HepG2 (cell line): ENCODE results near the gene ACSM5. TPM values are rescaled to one million over a fixed set of nuclear protein-coding genes. Genes with fewer than 3 reads are reported as not detected.

Source experiments
- ATRX ChIP-seq: sonication (generic); formaldehyde crosslinking; IDR thresholded peaks from 2 replicates; pipeline ENCODE4 v1.4.0; 2020; ENCODE audit warnings: missing genetic modification reagents, borderline replicate concordance
- ERF ChIP-seq: IDR thresholded peaks from 2 replicates; pipeline ENCODE4 v1.6.1; 2018; ENCODE audit warnings: missing biosample characterization, missing genetic modification reagents
- IKZF1 ChIP-seq: fragments of 450-650 bp; IDR thresholded peaks from 2 replicates; pipeline ENCODE4 v1.7.1; 2016
- IKZF5 ChIP-seq: IDR thresholded peaks from 2 replicates; pipeline ENCODE4 v1.6.1; 2018; ENCODE audit warnings: missing genetic modification reagents, mild to moderate bottlenecking, missing compliant biosample characterization
- KLF16 ChIP-seq, 2 experiments: sonication (generic) in 1 of 2; formaldehyde crosslinking in 1 of 2; IDR thresholded peaks; 2 replicates each; pipeline versions ENCODE4 v1.6.1 to v1.8.0; 2016 to 2023; ENCODE audit warnings: missing genetic modification reagents in 2 of 2, missing compliant biosample characterization in 1 of 2
- KMT2B ChIP-seq: IDR thresholded peaks from 2 replicates; pipeline ENCODE4 v1.6.1; 2016; ENCODE audit warnings: missing genetic modification reagents, missing compliant biosample characterization
- MTA1 ChIP-seq: sonication (generic); formaldehyde crosslinking; IDR thresholded peaks from 2 replicates; pipeline ENCODE4 v1.4.0; 2020; ENCODE audit warnings: missing genetic modification reagents, mild to moderate bottlenecking, borderline replicate concordance
- MXD4 ChIP-seq: IDR thresholded peaks from 2 replicates; pipeline ENCODE4 v1.6.1; 2016; ENCODE audit warnings: mild to moderate bottlenecking, missing biosample characterization, missing genetic modification reagents
- NFYC ChIP-seq: IDR thresholded peaks from 2 replicates; pipeline ENCODE4 v1.6.1; 2016; ENCODE audit warnings: missing genetic modification reagents, missing compliant biosample characterization
- NR2C2 ChIP-seq: sonication (generic); formaldehyde crosslinking; IDR thresholded peaks from 2 replicates; pipeline ENCODE4 v1.4.0; 2020; ENCODE audit warnings: missing genetic modification reagents, mild to moderate bottlenecking, moderate library complexity, borderline replicate concordance
- U2AF2 ChIP-seq: fragments of 200-400 bp; formaldehyde crosslinking; IDR thresholded peaks from 2 replicates; pipeline ENCODE4 v1.6.1; 2017; ENCODE audit warnings: low read depth, mild to moderate bottlenecking, low read length
- ZBTB20 ChIP-seq: sonication (generic); formaldehyde crosslinking; IDR thresholded peaks from 2 replicates; pipeline ENCODE4 v1.8.1; 2023; ENCODE audit warnings: missing genetic modification reagents, low read depth, mild to moderate bottlenecking, borderline replicate concordance
- ZNF441 ChIP-seq: sonication (generic); formaldehyde crosslinking; IDR thresholded peaks from 2 replicates; pipeline ENCODE4 v1.7.0; 2021; ENCODE audit warnings: missing genetic modification reagents, borderline replicate concordance
- ZNF446 ChIP-seq: sonication (generic); formaldehyde crosslinking; IDR thresholded peaks from 2 replicates; pipeline ENCODE4 v1.5.0; 2020; ENCODE audit warnings: mild to moderate bottlenecking, missing genetic modification reagents
- ZNF713 ChIP-seq: sonication (generic); formaldehyde crosslinking; IDR thresholded peaks from 2 replicates; pipeline ENCODE4 v1.4.0; 2020; ENCODE audit warnings: mild to moderate bottlenecking, missing genetic modification reagents
- ZNF720 ChIP-seq: sonication (generic); formaldehyde crosslinking; IDR thresholded peaks from 2 replicates; pipeline ENCODE4 v1.4.0; 2020; ENCODE audit warnings: missing genetic modification reagents
- ZNF788 ChIP-seq: sonication (generic); formaldehyde crosslinking; IDR thresholded peaks from 2 replicates; pipeline ENCODE4 v1.5.0; 2020; ENCODE audit warnings: mild to moderate bottlenecking, missing genetic modification reagents, borderline replicate concordance
- polyA plus RNA-seq, 8 experiments: library from polyadenylated mRNA; depleted of rRNA in 3 of 8; stranded (reverse) in 7 of 8; unstranded in 1 of 8; fragments of >200 nt; fragmentation: Illumina TruSeq in 4 of 8; extraction: Trizol in 4 of 8; gene quantifications; 2 replicates each; pipeline versions ENCODE4 v1.2.1 to v1.2.3, GENCODE V29; 2011 to 2016; ENCODE audit warnings: low read depth in 4 of 8, missing spikeins in 1 of 8, mixed read lengths in 1 of 8; ENCODE audit not compliant: insufficient read depth in 1 of 8
- total RNA-seq, 5 experiments: library from RNA; depleted of rRNA; stranded (reverse); fragments of >200 nt; fragmentation: Illumina TruSeq; extraction: Trizol; gene quantifications; 2 replicates each; pipeline ENCODE4 v1.2.3, GENCODE V29; 2016; ENCODE audit warnings: low read depth in 1 of 5
- TF ChIP-seq, protein P1 (sequence below): IDR thresholded peaks from 2 replicates; pipeline ENCODE4 v1.6.1; 2016; ENCODE audit warnings: mild to moderate bottlenecking, missing biosample characterization, missing genetic modification reagents
- TF ChIP-seq, protein P2 (sequence below): sonication (generic); formaldehyde crosslinking; IDR thresholded peaks from 2 replicates; pipeline ENCODE4 v1.8.1; 2022; ENCODE audit warnings: low read depth, mild to moderate bottlenecking, missing genetic modification reagents
- TF ChIP-seq, protein P3 (sequence below): sonication (generic); formaldehyde crosslinking; IDR thresholded peaks from 2 replicates; pipeline ENCODE4 v1.5.1; 2020; ENCODE audit warnings: mild to moderate bottlenecking, missing genetic modification reagents

ACSM5 gene
- total and polyA plus RNA-seq, 2 of the 13 experiments (the other 11 are each of a cell fraction or from before 2014, with no cell fraction given), result 9.1 to 15.0 TPM

DNA sequence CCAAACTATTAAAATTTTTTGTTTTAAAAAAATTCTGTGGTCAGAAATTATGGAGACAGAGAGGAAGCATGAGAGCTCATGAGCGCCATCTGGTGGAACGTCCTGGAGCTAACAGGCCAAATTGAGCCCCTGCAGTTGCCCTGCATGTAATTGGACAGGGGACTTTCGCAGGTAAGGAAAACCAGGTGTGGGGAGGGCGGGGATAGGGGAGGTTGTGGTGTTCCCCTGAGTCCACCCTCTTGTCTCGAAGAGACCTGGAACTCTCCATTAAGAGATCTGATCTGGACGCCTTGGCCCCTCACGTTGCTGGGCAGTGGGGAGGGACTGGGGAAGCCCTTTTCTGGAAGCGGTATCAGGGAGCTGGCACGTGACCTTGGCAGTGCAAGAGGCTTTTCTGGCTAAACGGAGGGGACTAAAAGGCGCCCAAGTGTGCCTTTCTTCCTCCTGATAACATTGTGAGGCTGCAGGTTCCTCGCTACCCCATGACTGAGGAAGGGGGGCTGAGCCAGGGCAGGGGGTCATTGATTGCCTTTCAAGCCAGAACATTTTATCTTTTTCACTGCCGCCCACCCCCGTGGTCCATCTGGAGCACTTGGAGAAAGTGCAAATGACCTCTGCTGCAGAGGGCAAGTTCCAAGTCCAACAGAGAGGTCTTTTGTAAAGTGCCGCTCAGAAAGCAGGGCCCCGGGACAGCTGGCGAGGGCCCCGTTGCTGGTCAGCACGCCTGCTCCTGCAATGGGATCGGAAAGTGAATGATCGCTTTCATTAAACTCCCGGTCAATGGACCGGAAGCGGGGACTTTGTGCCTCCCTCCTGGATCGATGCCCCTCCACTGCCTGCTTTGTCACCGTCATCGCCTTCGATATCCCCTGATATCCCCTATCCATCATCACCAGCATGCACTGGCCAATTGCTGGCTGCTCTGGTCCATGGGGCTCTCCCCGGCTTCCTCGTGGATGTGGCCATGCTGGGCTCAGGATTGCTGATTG is 23.2 kb upstream of the ACSM5 start (continued):
- TF ChIP-seq ZNF720 (CRISPR knock-in tag) (no peak), IKZF1 (no peak), IKZF5 (CRISPR knock-in tag) (peak; percentile 40; the same call in 1 of the 2 replicates), ERF (CRISPR knock-in tag) (peak; percentile 31), KMT2B (no peak; the same call in 1 of the 2 replicates), MTA1 (peak; percentile 93), ZBTB20 (CRISPR knock-in tag) (0 out of 2 replicates have a peak, but pooled peaks have one; percentile 77), ZNF441 (CRISPR knock-in tag) (peak; percentile 46; the same call in 1 of the 2 replicates), KLF16 (CRISPR knock-in tag; IDR thresholded peaks at IDR 0.05) (0 out of 4 replicates have a peak, but pooled peaks of 1 of the 2 experiments have one; percentile 43), U2AF2 (no peak), ZNF446 (CRISPR knock-in tag) (no peak), ATRX (CRISPR knock-in tag) (no peak), NFYC (CRISPR knock-in tag) (no peak), MXD4 (CRISPR knock-in tag) (no peak), NR2C2 (CRISPR knock-in tag) (peak; percentile 76; the same call in 1 of the 2 replicates), ZNF713 (CRISPR knock-in tag) (0 out of 2 replicates have a peak, but pooled peaks have one; percentile 47), ZNF788 (CRISPR knock-in tag) (no peak; the same call in 1 of the 2 replicates)
- TF ChIP-seq, protein P1, sequence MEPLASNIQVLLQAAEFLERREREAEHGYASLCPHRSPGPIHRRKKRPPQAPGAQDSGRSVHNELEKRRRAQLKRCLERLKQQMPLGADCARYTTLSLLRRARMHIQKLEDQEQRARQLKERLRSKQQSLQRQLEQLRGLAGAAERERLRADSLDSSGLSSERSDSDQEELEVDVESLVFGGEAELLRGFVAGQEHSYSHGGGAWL (CRISPR knock-in tag), result peak; percentile 23; the same call in 1 of the 2 replicates
- TF ChIP-seq, protein P2, sequence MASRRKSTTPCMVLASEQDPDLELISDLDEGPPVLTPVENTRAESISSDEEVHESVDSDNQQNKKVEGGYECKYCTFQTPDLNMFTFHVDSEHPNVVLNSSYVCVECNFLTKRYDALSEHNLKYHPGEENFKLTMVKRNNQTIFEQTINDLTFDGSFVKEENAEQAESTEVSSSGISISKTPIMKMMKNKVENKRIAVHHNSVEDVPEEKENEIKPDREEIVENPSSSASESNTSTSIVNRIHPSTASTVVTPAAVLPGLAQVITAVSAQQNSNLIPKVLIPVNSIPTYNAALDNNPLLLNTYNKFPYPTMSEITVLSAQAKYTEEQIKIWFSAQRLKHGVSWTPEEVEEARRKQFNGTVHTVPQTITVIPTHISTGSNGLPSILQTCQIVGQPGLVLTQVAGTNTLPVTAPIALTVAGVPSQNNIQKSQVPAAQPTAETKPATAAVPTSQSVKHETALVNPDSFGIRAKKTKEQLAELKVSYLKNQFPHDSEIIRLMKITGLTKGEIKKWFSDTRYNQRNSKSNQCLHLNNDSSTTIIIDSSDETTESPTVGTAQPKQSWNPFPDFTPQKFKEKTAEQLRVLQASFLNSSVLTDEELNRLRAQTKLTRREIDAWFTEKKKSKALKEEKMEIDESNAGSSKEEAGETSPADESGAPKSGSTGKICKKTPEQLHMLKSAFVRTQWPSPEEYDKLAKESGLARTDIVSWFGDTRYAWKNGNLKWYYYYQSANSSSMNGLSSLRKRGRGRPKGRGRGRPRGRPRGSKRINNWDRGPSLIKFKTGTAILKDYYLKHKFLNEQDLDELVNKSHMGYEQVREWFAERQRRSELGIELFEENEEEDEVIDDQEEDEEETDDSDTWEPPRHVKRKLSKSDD (CRISPR knock-in tag), result 0 out of 2 replicates have a peak, but pooled peaks have one; percentile 46
- TF ChIP-seq, protein P3, sequence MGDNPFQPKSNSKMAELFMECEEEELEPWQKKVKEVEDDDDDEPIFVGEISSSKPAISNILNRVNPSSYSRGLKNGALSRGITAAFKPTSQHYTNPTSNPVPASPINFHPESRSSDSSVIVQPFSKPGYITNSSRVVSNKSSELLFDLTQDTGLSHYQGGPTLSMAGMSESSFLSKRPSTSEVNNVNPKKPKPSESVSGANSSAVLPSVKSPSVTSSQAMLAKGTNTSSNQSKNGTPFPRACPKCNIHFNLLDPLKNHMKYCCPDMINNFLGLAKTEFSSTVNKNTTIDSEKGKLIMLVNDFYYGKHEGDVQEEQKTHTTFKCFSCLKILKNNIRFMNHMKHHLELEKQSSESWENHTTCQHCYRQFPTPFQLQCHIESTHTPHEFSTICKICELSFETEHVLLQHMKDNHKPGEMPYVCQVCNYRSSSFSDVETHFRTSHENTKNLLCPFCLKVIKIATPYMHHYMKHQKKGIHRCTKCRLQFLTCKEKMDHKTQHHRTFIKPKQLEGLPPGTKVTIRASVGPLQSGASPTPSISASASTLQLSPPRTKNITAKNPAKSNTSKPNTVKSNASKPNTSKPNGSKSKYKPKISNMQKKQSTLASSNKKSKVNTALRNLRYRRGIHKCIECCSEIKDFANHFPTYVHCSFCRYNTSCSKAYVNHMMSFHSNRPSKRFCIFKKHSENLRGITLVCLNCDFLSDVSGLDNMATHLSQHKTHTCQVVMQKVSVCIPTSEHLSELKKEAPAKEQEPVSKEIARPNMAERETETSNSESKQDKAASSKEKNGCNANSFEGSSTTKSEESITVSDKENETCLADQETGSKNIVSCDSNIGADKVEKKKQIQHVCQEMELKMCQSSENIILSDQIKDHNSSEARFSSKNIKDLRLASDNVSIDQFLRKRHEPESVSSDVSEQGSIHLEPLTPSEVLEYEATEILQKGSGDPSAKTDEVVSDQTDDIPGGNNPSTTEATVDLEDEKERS (CRISPR knock-in tag), result peak; percentile 97
